RPMI8226 (cell line): ENCODE measurements around the gene JPH3.
"Not testable (repeated sequence)": the region's sequence is repeated elsewhere in the genome, so short reads cannot be mapped to it uniquely, and the experiment has no call there.

Source experiments
- DNase-seq: peaks from one replicate; pipeline ENCODE4 v3.0.0-alpha.2; 2015

JPH3 gene

DNA sequence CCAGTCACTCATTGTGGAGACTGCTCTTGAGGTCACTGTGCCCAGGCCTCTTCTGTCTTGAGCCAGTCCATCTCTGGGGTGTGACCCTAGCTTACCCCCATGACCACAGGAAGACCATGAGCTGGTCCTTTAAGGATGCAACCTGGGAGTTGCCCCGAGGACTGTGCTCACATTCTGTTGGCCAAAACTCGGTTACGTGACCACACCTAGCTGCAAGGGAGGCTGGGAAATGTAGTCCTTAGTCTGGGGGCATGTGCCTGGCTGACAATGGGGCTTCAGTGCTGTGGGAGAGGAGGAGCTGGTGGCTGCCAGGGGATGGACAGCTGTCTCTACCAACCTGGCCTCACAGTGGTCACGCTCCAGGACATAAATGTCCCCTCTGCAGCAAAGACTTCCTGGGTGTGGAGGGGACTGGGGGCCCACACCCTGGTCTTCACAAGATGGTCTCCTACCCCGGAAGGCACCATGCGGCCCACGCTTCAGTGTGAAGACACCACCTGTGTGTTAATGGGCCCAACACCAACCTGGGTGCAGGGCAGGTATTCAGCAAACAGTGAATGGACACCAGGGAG is 55.4 kb downstream of the JPH3 start:
- DNase-seq, result peak; percentile 33

DNA sequence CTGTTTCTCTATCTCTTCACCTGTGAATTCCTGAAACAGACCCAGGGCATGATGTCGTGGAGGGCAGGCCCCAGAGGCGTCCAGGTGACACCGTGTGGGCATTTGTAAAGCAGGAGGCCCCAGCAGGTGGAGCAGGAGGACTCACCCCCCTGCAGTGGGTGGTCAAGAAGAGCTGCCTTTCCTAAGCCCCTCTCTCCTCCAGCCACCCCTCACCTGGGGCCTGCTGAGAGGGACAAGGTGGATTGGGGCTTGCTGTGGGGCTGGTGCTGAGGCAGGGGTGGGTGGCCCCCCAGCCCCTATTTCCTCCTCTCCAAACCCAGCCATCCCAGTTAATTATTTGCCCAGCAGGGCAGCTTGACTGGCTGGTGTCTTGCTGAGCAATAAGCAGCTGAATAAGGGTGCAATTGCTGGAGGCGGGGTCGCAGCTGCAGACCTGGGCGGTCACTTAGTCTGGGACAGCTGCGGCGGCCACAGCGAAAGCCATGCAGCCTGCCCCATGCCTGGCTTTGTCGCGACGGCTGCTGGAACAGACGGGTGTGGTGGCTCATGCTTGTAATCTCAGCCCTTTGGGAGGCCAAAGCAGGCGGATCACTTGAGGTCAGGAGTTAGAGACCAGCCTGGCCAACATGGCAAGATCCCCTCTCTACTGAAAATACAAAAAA is 56.4 kb downstream of the JPH3 start:
- no peak for DNase-seq

DNA sequence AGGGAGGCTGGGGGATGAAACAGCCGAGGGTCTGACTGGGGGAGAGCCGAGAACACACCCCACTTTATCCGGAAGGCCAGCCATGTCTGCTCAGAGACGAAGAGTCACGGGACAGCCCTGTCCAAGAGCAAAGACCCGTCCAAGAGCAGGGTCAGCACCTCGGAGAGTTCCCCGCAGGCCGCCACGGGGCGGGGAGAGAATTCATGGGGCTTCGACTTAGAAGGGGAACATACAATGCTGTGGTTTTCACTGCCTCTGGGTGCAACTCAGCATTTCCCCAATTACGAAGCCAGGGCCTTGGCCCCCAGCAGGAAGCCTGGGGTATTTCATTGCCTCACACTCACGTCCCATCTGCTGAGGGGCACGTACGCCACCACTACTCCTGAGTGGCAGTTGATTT is 59.3 kb downstream of the JPH3 start:
- peak; percentile 76 for DNase-seq

DNA sequence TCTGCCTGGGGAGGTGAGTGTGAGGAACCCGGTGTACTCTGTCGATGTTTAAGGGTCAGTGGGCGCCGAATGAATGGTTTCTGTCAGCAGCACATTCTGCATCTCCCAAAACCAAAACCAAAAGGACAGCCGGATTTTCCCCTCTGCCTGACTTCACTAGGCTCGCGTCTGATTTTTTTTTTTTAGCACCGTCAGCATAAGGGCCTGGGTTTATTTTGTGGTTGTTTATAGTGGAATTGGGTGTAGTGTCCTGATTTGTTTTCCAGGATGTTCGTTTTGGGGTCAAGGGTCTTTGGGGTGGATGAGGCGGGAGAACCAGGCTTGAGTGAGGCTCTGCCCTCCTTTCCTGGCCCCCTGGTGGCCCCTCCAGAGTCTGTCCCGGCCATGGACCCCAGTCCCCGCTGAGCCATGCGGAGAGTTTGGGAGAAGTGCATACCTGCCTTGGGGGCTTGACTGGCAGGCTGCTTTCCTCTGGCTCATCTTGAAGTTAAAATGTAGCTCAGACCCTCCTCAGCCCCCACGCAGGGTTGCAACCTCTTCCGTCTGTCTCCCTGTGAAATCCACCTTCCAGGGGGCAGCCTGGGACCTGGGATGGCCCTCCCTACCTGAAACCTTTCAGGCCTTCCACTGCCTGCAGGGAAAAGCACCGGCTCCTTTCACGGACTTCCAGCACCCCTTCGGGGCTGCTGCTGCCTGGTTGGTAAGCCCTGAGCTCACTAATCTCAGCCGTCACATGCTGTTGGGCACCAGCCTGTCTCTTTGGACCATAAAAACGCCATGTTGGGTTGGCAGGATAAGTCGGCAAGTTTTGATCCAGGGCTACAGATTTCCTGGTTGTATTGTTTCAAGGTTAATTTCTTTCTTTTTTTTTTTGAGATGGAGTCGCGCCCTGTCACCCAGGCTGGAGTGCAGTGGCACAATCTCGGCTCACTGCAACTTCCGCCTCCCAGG is 60.2 kb downstream of the JPH3 start:
- no peak for DNase-seq

DNA sequence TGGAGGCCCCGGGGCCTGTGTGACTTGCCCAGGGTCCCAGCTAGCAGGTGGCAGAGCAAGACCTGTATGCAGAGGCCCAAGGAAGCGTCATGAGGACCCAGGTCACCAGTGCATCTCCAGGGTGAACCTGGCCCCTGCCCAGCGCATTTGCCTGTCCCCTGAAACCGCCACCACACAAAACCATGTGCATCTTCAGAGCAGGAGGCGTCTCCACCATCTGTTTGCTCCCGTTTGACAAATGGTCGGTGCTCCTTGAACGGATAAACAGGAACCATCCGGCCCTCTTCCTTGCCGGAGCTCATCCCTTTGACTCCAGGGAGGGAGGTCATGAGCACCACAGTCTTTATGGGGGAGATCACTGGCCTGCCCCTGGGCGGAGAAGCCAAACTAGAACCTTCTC is 62.5 kb downstream of the JPH3 start:
- DNase-seq, result no peak

DNA sequence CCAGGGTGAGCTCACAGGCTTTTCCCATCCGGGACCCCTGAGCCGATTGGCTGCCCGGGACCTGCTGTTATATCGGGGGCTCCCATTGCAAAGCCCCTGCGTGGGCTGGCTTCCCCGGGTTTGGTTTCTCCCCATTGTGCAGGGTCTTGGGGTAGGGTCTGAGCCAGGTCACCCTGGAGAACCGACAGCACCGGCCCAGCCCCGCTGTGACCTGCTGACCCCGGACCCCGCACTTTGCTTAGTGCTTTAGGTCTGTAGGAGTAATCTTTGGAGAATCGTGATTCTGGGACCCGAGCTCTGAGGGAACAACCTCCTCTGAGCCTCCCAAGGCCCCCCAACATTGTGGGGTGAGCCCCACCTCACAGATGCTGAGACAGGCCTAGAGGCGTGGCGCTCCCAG is 62.9 kb downstream of the JPH3 start:
- no peak for DNase-seq

DNA sequence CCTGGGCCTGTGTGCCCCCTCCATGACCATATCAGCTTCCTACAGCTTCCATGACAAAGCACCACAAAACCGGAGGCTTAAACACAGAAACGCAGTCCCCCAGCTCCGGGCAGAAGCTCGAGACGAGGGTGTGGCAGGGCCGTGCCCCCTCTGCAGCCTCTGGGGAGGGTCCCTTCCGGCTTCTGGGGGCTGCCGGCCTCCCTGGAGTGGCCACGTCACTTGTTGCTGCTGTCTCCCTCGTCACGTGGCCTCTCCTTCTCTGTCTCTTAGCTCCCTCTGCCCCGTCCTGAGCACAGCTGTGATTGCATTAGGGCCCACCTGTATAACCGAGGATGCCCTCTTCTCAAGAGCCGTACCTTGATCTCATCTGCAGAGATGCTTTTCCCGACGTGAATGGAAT is 64.6 kb downstream of the JPH3 start:
- no peak for DNase-seq

DNA sequence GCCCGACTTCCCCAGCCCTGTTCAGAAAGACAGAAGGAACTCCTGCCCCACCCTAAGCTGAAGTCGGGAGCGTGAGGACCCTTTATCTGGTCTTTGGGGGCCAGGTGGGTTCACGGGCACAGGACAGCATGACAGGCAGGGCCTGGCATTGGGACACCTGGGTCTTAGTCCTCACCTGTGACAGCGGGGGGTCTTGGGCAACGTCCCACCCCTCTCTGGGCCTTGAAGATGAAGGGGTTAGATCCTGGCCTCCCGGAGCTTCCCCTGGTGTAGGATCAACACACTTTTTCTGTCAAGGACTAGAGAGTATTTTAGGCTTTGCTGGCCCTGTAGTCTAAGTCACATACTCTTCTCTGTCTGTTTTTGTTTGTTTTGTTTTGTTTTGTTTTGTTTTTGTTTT is 65.1 kb downstream of the JPH3 start:
- DNase-seq, result no peak

DNA sequence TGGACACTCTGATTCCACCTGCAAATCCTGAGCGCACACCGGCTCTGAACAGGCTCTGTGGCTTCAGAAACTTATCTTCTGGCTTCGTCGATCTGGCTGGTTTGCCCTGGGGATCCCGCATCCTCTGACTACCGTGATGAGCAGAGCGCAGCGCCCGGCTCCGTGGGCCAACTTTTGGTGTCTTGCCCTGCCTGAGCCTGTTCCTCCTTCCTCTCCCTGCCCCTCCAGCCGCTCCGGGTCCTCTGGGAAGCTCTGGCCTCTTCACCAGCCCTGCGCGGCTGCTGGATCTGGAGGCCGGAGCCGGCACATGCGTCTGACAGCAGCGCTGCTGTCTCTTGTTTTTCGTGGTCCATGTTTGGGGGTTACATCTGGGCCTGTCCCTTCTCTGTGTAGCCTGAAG is 65.6 kb downstream of the JPH3 start:
- no peak for DNase-seq

DNA sequence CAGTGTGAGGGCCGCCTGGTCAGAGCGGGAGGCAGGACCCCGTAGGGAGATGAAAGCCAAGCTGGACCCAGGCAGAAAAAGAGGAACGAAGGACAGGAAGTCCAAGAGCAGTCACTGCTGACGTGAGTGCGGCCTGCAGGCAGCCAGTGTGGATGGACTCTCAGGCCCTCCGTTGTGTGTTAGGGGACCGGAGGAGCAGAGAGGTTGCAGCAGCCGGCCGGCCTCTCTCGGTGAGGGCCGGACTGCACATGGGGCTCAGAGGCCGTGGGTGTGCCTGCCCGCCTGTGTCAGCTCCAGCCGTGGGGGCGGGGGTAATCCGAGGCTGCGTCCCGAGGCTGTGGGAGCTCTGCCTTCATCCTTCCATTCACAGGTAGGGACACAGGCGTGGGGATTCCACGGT is 67.4 kb downstream of the JPH3 start:
- DNase-seq, result no peak

DNA sequence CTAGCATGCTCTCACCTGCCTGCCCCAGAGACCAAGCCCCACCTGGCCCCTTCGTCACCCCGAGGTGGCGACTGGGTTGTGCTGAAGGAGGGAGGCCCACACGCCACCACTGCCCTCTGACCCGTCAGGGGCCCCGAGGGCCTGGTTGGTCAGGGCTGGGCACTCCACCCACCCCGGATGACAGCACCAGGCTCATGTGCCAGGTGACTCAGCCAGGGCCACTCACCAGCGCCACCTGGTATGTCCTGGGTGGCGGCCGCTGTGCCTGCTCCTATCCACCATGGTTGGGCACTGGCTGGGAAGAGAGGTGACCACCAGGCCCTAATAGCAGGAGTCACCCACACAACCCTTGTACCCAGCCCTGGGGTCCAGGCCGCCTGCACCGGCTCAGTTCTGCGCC is 68.9 kb downstream of the JPH3 start:
- DNase-seq, result no peak

DNA sequence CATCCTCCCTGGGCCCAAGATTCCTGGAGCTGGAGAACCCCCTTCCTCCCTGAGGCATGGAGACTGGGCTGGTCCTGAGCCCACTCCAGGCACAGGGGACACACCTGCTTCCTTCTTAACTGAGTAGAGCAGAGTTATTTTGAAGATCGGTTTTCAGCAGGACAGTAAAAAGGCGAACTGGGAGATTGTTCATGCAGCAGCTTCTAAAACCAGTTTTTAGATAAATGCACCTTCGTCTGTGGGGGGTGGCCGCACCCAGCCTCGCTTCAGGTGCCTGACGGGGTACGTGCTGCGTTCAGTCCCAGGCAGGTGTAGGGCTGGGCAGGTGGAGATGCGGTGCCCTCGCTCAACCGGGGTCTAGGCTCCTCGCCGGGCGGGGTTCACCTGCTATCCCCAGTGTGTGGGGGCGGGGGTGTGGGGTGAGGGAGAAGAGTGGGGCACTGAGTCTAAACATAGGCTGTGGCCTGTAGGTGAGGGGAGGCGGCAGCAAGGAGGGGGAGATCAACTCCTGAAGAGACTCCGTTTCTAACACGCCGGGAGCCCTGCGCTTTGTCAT is 69.5 kb downstream of the JPH3 start:
- no peak for DNase-seq

DNA sequence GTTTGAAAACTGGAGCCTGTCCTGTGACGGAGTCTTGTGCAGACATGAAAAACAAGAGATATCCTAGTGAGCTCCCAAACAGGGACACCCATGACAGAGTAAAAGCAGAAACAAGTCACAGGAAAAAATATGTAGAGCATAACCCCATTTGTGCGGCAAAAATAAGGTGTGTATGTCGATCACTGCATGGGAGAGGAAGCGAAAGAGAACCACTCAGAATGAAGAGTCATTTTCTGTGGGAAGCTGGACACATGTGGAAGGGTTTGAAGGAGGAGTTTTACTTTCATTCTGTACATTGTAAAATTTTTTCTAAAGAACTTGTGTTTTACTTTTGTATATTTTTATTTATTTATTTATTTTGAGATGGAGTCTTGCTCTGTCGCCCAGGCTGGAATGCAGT is 72.1 kb downstream of the JPH3 start:
- no peak for DNase-seq

DNA sequence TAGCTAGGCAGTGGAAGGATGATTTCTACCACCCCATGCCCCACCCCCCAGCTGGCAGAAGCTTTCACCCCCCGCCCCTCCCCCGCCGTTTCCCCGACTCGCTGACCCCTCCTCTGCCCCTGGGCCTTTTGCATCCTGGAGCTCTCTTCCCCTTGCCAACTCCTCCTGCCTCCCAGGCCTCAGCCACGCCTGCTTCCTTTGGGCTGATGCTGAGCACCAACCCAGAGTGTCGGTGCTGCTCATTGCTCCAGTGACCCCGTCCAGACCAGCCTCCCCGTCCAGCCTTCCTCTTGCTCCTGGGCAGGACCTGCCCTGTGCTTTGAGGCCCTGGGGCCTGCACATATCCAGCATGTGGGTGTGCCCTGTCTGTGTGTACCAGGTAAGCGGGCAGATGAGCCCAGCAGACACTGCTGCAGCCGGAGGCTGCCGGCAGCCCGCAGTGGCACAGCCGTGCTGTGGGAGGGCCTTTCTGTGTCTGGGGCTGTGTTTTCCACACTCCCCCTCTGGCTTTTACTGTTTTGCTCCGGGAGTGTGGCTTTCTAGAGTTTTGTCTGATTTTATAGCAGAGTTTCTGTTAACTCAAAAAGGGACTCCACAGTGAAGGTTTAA is 72.9 kb downstream of the JPH3 start:
- no peak for DNase-seq

DNA sequence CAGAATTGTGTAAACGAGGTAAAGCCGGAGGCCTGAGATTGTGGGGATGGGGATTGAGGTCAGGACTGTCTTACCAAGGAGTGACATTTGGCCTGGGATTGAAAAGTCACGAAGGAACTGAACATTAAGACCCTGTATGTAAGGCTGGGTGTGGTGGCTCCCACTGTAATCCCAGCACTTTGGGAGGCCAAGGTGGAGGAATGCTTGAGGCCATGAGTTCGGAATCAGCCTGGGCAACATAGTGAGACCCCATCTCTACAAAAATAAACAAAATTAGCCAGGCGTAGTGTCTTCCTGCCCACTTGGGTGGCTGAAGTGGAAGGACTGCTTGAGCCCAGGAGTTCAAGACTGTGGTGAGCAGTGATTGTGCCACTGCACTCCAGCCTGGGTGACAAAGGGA is 75.5 kb downstream of the JPH3 start:
- DNase-seq, result no peak

DNA sequence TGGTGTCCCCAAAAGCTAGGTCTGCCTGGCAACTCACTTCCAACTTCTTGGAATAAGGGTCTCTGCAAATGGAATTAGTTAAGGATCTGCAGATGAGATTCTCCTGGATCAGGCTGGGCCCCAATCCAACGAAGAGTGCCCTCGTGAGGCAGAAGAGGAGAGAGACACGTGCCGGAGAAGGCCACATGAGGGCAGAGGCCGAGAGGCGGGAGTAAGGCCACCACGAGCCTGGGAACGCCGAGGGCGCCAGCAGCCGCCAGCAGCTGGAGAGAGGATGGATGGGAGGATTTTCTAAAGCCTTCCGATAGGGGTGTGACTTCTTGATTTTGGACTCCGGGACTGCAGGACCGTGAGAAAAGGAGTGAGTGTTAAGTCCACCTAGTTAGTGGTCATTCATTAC is 76.3 kb downstream of the JPH3 start:
- DNase-seq, result no peak

DNA sequence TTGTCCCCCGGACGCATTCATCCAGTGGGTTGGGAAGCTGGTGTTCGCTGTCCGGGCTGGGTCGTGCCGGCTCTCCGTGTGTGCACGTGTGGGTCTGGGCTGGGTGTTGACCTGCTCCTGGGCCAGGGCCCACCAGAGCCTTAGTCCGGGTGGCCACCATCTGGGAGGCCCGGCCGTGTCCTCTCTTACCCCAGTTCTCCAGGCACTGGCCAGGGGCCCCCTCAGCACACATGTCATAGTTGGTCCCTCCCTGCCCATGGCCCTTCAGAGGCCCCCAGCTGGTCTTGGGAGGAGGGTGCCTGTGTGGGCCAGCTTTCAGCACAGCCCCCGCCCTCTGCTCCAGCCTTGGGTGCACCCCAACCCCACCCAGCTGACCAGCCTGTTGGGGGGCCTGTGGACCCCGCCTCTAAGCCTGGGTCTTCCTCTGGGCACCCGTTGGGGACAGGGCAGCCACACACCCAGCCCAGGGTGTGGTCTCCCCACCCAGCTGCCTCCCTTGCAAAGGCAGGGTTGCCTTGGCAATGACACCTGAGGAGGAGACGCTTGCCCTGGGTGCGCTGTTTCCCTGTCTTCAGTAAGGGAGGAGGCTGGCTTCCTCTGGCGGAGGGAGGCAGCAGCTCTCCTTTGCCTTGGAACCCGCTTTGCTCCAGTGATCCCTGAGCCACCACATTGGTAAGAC is 77.4 kb downstream of the JPH3 start:
- DNase-seq, result no peak

DNA sequence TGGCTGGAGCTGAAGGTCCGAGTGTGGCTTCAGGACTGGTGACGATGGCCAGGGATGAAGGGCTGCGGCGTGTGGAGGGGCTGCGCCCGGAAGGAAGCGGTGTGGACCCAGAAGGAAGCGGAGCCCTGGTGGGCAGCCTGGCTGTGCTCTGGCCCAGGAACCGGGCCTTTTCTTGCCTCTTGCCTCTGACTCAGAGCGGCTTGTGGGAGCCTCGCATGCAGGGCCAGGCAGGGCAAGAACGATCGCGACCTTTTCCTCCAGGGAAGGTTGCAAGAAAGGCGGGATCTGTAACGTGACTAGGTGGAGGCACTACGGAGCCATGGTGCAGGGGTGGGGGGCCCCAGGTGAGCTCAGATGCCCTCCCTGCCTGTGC is 78.0 kb downstream of the JPH3 start:
- DNase-seq, result no peak

DNA sequence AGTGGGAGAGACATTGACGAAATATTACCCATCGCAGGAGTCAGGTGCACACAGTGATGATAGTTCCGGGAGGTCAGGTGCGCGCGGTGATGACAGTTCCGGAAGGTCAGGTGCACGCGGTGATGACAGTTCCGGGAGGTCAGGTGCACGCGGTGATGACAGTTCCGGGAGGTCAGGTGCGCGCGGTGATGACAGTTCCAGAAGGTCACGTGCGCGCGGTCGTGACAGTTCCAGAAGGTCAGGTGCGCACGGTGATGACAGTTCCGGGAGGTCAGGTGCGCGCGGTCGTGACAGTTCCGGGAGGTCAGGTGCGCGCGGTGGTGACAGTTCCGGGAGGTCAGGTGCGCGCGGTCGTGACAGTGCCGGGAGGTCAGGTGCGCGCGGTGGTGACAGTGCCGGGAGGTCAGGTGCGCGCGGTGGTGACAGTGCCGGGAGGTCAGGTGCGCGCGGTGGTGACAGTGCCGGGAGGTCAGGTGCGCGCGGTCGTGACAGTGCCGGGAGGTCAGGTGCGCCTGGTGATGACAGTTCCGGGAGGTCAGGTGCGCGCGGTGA is 78.8 kb downstream of the JPH3 start:
- not testable (repeated sequence) for DNase-seq

DNA sequence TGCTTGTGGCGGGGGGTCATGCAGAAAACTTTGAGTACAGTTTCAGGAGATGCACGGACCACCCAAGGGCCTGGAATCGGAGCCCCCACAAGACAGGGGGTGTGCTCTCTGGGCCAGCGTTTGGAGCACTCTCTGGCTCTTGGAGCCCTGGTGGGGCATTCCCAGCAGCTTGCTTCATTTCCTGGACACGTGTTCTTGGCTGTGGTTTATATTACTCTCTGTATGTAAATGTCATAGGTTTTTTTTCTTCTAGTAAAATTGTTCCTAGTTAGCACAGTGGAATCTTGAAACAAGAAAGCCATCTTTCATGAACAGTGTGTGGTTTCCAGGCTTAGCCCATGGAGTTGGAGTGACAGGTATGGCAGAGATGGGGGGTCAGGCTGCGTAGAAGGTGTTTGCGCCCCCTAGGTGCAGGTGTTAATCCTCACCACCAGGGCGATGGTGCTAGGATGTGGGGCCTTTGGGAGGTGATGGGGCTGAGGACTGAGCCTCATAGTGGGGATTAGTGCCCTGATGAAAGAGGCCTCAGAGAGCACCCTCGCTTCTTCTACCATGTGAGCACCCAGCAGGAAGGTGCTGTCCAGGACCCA is 79.8 kb downstream of the JPH3 start:
- peak; percentile 23 for DNase-seq

DNA sequence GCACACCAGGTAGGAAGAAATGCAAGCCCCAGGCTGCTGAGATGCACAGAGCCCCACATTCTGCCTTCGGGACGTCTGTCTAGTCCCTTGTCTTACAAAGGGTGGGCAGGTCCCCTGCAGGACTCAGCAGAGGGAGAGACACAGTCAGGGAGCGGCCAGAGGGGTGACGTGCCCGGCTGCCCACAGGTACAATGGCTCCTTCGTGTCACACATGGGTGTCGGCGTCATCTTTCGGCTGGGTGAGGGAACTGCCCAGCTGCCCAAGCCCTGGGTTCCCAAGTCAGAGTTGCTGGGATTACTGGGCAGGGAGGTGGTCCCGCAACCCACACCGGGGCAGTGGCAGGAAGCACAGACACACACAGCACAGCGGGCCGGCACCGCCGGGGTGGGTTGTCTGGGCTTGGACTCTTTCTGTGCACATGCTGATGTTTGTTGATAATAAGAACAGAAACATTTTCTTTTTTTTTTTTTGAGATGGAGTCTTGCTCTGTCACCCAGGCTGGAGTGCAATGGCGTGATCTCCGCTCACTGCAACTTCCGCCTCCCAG is 80.6 kb downstream of the JPH3 start:
- no peak for DNase-seq
